ENCODE results near the gene U2AF1L4.

The U2AF1L4 gene

GRCh38 chr19:35789978-35790944, 45.0 kb upstream of the U2AF1L4 start:
- no peak for DNase-seq (ENCODE audit: low read depth)
- TF ChIP-seq CTCF (conservative IDR thresholded peaks at IDR 0.05; ENCODE audit: low read depth, low read length) = no peak

GRCh38 chr19:35789195-35789977, 44.2 kb upstream of the U2AF1L4 start:
- no peak overlapping the region for H3K4me3 ChIP-seq (ENCODE audit: low read length)
- DNase-seq (ENCODE audit: low read depth) = no peak
- TF ChIP-seq CTCF (conservative IDR thresholded peaks at IDR 0.05; ENCODE audit: low read depth, low read length) = no peak

More at GRCh38 chr19:35789978-35790944, 45.0 kb upstream of the U2AF1L4 start:
- H3K4me3 ChIP-seq (ENCODE audit: low read length) = no peak overlapping the region

- no peak for DNase-seq (ENCODE audit: low read depth)
- no peak for TF ChIP-seq CTCF (conservative IDR thresholded peaks at IDR 0.05; ENCODE audit: low read depth, low read length)
Measured at GRCh38 chr19:35788205-35788960, 43.2 kb upstream of the U2AF1L4 start.

GRCh38 chr19:35787227-35787799, 42.1 kb upstream of the U2AF1L4 start:
- DNase-seq (ENCODE audit: low read depth) = no peak

More at GRCh38 chr19:35788205-35788960, 43.2 kb upstream of the U2AF1L4 start:
- H3K4me3 ChIP-seq (ENCODE audit: low read length) = no peak overlapping the region

GRCh38 chr19:35786299-35787160, 41.3 kb upstream of the U2AF1L4 start:
- DNase-seq (ENCODE audit: low read depth) = no peak
- no peak for TF ChIP-seq CTCF (conservative IDR thresholded peaks at IDR 0.05; ENCODE audit: low read depth, low read length)
- no peak overlapping the region for H3K4me3 ChIP-seq (ENCODE audit: low read length)

More at GRCh38 chr19:35787227-35787799, 42.1 kb upstream of the U2AF1L4 start:
- no peak for TF ChIP-seq CTCF (conservative IDR thresholded peaks at IDR 0.05; ENCODE audit: low read depth, low read length)
- no peak overlapping the region for H3K4me3 ChIP-seq (ENCODE audit: low read length)

- no peak for DNase-seq (ENCODE audit: low read depth)
- no peak for TF ChIP-seq CTCF (conservative IDR thresholded peaks at IDR 0.05; ENCODE audit: low read depth, low read length)
- H3K4me3 ChIP-seq (ENCODE audit: low read length) = no peak overlapping the region
Measured at GRCh38 chr19:35785339-35785627, 40.1 kb upstream of the U2AF1L4 start.

Measured in retinal pigment epithelial cell (primary cell).